ENCODE measurements around the gene SMCO4.

GRCh38 chr11:93481696-93482095 is 61.5 kb downstream of the SMCO4 start:
- TF ChIP-seq GATA3 (IDR thresholded peaks at IDR 0.05; ENCODE audit: low read depth, low read length) = no peak
- TF ChIP-seq GATA2 (IDR thresholded peaks at IDR 0.05; ENCODE audit: low read depth, low read length) = no peak

Data from SH-SY5Y (cell line).